ENCODE measurements around the gene CAMTA1.

Gene CAMTA1

DNA sequence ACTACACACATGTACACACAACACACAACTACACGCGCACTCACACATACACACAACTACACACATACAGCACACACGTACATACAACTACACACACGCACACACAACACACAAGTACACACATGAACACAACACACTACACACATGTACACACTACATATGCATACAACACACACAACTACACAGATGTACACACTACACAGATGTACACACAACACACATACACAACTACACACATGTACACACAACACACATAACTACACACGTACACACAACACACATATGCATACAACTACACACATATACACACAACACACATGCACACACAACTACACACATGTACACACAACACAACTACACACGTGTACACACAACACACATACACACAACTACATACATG lies 318.6 kb downstream of the CAMTA1 start:
- DNase-seq (ENCODE audit: low read depth in 2 of 3, low spot score in 2 of 3): no peak

DNA sequence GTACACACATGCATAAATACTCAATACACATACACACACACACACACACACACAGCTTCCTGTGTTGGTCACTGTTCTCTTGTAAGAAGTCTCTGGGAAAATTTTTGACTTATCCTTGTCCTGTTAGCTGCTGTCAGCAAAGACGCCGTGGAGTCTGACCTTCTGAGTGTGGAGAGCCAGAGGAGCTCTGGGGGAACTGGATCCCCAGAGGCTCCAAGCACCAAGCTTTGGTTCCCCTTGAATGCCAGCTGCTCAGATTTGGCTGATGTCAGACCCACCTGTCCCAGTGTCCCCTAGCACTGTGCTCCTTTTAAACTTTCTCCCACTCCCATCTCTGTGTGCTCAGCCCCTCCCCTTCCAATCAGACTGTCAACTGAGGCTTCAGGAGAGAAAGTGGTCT lies 319.1 kb downstream of the CAMTA1 start:
- no peak for DNase-seq (ENCODE audit: low read depth in 2 of 3, low spot score in 2 of 3)

DNA sequence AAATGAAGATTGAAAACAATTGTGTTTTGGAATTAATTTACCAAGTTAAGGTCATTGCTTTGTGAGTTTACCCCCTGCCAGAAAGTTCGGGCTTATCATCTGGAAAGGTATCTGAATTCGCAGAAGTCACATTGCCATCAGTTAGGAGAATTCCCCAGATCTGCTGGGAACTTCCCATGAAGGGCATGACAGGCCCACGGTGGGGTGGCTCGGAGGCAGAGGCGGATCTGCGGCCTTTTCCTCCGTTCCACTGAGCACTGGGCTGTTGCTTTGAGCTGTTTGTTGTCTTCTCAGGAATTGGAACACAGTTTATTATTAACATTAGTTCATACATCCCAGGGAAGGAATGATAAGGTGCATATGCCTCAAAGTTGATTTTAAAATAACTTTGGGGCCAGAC lies 320.0 kb downstream of the CAMTA1 start:
- DNase-seq (ENCODE audit: low read depth in 2 of 3, low spot score in 2 of 3): no peak

DNA sequence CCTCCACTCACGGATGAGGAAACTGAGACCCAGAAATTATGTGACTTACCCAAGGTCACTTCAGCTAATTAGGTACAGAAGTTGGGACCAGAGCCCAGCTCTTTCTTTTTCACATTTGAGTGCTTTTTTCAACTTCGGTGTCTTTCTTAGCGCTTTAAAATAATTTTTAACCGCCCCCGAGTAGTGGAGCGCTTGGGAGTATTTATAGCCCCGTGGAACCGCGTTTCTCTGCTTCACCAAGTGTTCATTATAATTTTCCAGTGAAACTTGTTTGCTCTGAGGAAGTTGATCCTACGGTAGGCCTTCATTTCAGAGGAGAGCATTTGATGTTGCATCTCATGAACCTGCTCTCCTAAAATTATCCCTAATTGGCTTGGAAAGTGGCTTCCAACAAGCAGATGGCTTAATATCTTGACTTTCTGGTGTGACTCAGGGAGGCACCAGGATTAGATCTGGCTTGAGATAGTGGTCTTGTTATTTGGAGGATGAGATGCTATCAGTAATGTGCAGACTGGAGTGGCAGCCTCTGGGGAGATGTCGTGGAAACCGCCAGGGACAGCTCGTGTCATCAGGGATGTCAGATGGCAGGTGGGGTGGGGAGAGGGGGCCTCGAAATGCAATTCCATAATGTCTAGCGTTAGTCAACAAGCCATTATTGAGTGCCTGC lies 321.3 kb downstream of the CAMTA1 start:
- no peak for DNase-seq (ENCODE audit: low read depth in 2 of 3, low spot score in 2 of 3)

DNA sequence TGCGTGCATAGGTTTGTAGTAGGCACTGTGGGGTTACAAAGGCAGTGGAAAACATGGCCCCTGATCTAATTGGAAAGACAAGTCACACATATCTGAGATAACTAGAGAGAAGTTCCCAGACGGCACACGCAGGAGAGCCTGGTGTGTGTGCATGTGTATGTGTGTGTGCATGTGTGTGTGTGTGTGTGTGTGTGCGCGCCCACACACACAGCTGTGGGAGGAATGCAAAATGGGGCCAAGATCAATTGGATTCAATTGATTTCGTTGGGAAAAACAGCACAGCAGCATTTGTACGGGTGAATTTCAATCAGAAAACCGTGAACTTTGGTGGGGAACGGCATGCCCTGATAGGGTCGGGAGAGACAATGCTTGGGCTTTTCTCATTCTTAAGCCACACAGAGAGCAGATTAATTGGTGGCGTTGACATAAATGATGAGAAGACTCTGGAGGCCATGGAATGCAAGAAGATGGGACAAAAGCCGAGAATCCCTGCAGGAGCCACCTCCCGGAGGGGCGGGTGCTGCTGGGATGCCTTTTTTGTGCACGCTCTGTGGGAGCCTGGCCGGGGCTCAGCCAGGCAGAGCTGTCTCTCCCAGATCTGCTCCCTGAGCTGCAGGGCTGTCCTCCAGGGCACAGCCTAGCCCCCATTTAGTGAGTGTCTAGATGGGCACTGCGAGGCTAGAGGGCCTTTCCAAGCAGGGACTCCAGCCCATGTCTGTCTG lies 322.0 kb downstream of the CAMTA1 start:
- no peak for DNase-seq (ENCODE audit: low read depth in 2 of 3, low spot score in 2 of 3)

DNA sequence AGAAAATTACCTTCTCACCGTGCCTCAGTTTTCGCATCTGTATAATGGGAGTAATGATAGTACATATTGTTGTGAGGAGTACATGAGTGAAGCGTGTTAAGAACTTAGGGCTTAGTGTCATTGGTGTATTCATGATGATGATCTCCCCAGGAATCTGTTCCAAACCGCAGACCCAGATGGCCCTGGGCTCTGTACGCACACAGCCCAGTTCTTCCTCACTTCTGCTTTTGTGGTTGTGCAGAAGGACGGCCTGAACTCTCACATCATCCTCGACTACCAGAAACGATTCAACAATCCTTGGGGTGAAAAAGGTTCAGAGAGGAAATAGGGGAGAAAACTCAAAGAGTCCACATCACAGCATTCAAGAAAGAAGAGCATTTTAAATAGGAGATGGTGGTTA lies 323.0 kb downstream of the CAMTA1 start:
- DNase-seq (ENCODE audit: low read depth in 2 of 3, low spot score in 2 of 3): no peak

DNA sequence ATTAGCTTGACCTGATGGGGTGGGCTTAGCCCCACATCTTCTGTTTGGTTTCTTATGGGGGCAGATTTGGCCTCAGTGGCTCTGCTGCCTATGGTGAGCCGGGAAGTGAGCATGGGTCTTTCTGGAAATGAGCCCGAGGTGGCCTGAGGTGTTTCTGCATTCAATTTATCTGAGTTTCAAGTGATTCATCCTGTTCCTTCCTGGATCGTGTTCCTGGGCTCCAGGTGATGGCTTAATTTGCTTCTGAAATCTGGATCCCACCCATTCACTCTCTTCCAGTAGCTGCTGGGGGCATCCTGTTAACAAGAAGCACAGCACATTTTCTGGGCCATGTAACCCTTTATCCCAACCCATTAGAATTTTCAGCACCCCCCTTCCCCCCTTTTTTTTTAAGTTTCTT lies 324.6 kb downstream of the CAMTA1 start:
- no peak for DNase-seq (ENCODE audit: low read depth in 2 of 3, low spot score in 2 of 3)

DNA sequence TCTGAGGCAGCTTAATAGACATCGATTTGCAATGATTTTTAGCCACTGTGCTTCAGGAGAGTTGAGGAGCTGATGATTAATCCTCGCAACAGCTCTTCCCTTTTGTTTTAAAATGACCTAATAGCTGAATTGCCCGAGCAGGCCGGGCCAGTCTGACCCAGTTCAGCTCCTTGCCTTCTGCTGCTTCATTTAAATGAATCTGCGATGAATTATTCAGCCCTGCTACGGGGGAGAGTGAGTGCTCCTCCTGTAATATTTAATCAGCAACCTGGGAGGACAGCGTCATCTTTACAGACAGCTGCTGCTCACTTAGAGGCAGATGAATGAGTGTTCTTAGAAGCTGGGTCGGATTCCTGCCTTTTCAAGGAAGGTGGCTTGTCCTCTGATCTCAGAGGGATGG lies 325.1 kb downstream of the CAMTA1 start:
- no peak for DNase-seq (ENCODE audit: low read depth in 2 of 3, low spot score in 2 of 3)

DNA sequence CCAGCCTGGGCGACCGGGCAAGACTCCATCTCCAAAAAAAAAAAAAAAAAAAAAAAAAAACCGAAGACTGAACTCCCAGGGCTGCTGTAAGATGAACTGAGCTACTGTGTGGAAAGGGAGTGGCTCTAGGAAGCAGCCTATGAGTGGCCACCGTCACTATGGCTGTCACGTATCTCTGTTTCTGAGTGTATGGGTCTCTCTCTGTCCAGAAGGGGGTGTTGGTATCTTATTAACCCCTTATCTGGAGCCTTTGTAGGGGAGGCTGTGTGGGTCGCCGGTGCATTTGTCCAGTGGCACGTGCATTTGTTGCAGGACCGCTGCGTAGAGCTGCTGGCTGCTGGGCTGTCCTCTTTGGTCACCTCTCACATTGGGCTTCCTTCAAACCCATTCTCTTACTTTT lies 326.6 kb downstream of the CAMTA1 start:
- DNase-seq (ENCODE audit: low read depth in 2 of 3, low spot score in 2 of 3): no peak

DNA sequence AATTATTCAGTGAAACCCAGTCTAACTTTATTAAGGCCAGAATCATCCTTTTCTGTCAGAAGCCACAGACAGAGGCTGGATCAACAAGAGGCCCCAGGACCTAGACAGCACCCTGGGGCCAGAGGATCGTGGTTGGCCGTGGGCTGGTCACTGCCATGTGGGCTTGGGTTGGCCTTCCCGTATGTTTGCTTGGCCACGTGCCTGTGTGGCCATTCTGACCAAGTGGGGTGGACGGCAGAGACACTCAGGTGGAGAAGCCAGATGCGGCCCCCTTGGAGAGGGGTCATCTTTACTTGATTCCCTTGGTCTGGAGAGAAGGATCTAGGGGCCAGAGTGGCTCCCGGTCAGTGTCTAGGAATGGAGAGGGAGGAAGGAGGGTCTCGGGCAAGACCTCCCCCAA lies 327.9 kb downstream of the CAMTA1 start:
- no peak for DNase-seq (ENCODE audit: low read depth in 2 of 3, low spot score in 2 of 3)

DNA sequence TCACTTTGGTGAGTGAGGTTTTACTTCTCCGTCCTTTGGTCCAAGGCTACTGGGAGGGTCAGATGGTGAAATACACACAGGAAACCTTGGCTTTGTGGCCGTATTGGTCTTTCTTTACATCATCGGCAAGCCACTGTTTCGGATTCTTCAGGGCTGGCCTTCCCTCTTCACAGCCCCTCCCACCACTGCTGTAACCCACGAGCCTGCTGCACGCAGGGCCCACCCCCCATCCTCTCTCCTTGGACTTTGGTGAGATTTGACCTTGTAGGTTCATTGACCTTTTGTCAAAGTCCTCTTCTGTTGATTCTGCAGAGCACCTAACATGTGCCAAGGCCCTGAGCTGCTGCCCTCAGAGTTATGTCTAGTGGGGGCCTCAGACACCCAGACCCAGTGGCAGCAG lies 328.6 kb downstream of the CAMTA1 start:
- DNase-seq (ENCODE audit: low read depth in 2 of 3, low spot score in 2 of 3): no peak

DNA sequence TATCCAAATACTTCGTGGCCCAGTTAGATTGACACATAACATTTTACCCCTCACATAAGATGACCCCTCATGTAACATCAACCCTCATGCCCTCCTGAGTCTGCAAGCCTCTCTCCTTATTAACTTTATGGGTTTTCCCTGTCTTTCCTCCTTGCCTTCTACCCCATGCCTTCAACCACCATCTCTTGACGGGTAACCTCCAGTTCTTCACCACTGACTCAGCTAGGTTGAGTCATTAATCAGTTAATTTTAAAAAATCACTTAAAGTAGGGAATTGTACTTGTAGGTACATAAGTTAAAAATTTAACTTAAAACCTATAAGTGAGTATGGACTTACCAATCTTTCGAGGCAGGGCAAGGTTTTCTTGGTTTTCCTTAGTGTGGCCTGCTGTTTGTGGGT lies 330.7 kb downstream of the CAMTA1 start:
- DNase-seq (ENCODE audit: low read depth in 2 of 3, low spot score in 2 of 3): no peak

DNA sequence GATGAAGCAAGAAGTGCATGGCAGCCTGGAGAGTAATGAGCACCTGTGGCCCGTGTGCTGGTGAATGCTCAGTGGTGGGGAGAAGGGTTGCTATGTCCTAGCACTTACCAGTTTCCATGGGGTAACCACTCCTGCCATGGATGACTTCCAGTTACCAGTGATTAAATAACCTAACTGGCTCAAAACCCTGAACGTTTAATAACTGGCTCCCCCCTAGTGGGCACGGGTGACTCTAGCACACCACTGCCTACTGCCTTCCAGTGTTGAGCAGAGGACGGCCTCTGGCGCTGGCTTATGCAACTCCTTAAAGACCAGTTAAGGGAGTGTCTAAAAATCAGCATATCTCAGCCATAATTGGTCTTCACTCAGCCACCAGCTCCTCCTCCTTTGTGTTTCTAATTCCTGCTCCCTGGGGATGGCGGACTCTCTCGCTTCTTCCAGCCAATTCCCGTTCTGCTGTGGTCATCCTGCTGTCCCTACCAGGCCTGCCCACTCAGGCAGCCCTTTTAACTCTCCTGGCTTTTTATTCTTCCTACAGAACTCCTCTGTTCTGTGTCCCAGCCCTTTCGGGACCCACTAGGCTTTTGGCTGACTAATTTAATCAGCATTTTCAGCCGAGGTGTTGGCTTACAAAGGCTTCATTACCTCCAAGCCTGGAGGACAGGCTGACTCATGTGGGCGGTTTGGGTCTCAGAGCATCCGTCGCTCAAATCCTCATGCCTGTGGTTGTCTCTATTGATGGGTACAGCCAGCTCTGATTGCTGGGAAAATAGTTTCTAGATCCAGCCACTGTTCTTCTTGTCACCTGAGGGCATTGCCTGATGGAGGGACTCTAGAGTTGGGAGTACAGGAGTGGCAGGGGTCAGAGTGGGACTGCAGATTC lies 332.4 kb downstream of the CAMTA1 start:
- DNase-seq (ENCODE audit: low read depth in 2 of 3, low spot score in 2 of 3): no peak

DNA sequence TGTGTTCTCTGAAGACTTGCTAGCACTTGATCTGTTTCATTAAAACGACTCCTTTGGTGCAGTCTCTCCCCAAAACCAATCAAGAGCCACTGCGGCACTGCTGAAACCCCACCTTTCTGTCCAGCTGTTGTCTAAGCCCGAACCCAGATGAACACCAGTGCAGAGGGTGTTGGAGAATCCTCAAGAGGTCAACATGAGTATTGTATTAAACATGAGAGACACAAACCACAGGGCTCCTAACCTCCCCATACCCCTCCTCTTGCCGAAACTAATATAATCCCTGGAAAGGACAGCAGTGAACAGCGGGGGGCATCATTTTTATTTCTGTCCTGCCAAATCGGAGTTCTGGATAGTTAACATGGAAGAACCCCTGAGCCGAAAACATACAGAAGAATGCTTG lies 333.9 kb downstream of the CAMTA1 start:
- no peak for DNase-seq (ENCODE audit: low read depth in 2 of 3, low spot score in 2 of 3)

DNA sequence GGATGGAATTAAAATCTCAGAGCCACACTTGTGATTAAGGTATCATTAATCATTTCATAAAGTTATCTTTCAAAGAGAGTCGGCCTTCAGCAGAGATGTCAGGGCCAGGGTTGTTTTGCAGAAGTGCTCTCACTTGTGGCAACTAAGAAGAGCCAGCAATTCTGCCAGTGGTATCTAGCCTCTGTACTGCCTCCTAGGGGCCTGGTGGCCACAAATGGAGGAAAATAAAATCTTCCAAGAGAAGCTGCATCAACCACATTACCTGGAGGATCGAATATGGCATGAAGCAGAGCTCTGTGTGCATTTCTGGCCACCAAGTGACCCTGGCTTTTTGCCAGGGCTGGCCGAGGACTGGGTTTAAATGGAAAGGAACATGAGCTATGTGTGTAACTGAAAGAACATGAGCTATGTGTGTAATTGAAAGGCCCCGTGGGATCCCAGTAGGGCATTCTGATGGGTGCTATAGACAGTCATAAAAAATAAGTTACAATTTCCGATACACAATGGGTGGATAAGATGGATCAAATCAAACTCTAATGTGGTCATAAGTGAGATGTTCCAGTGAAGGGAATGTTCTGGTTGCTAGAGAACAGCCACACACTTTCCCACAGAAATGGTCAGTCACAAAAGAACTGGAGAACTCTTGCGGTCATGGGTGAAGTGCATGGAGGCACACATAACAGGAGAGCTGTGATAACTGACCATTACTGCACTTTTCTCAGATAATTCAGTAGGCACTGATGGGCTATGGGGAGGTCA lies 335.8 kb downstream of the CAMTA1 start:
- DNase-seq (ENCODE audit: low read depth in 2 of 3, low spot score in 2 of 3): no peak

DNA sequence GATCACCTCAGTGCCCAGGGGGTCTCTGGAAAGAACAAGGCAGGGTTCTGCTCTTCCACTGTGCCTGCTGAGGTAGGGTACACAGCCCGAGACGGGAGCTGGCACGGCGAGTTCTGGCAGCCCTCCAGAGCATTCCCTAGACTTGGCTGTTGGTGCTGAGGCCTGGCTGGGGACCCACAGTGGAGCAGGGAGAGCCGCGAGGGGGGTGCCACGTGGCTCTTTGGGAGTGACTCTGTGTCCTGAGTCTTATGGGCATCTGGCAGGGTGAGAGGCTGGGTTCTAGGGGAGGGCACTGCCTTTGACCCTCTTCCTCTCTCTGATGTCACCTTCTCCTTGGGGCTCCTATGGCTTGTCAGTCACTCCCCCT lies 336.4 kb downstream of the CAMTA1 start:
- DNase-seq (ENCODE audit: low read depth in 2 of 3, low spot score in 2 of 3): no peak

DNA sequence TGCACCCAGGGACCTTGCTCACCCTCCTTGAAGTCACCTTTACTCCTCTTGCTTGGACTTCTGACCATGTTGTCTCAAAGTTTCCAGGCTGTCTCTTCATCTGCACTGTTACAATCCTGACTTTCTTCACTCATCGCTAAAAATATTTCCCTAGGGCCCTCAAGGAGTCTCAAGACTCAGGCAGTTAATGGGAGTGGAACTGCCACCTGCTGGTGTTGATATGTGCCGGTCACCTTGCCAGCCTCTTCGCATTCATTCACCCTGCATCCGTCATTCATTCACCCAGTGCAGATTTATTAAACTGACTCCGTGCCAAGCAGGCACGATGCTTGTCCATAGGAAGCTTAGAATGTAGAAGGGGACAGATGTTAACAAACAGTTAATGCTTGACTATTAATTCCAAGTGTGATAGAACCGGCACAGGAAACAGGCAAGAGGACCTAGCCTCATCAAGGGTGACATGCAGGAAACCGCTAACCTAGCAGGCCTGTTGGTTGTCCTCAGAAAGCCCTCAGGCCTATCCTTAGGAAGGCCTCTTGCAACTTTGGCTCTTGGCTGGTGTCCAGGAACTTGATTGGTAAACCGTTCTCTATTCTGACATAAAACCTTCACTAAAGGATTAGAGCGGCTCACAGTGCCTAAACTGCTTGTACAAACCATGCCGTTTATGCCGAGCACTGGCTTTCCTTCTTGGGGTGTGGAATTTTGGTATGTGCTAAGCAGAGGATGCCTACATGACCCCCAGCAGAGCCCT lies 342.2 kb downstream of the CAMTA1 start:
- no peak for DNase-seq (ENCODE audit: low read depth in 2 of 3, low spot score in 2 of 3)

DNA sequence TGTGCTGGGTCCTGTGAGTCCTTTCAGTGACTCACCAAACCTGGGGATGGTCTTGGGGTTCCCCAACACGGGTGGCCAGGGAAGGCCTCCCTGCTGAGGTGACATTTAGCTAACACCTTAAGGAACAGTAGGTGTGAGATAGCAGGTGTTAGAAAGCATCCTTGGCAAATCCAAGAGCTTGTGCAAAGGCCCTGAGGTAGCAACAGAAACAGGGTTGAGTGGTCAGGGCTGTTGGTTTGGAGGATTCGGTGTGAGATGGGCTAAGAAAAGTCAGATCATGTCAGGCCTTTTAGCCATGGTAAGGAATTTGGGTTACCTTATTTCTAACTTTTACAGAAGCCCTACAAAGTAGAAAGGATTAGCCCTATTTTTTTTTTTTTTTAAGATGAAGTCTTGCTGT lies 343.0 kb downstream of the CAMTA1 start:
- DNase-seq (ENCODE audit: low read depth in 2 of 3, low spot score in 2 of 3): no peak

DNA sequence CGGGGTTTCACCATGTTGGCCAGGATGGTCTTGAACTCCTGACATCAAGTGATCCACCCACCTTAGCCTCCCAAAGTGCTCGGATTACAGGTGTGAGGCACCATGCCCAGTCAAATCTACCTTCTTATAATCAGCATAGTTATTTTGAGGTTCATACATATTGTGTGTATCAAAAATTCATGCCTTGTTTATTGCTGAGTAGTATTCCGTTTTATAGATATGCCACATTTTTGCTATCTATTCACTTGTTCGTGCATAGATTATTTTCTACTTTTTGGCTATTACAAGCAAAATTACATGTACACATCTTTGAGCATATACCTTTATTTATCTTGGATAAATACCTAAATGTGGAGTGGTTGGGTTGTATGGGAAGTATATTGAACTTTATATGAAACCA lies 344.9 kb downstream of the CAMTA1 start:
- no peak for DNase-seq (ENCODE audit: low read depth in 2 of 3, low spot score in 2 of 3)

DNA sequence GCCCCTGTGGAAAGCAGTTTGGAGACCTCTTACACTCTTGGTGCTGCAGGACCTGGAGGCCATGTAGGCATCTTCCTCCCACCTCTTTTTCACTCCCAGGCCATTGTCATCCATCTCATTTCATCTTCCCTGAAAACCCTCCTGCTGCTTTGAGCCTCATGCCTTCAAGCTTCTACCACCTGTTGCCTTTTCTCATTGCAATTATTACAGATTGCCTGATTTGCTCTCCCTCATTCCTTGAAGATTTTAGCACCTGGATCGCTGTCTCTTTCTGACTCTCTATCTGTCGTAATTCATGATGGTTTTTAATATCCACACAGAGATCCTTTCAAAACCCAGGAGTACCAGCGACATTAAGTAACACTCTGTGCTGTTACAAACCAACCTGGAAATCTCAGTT lies 350.2 kb downstream of the CAMTA1 start:
- DNase-seq (ENCODE audit: low read depth in 2 of 3, low spot score in 2 of 3): no peak
